Muscle of leg (tissue), 11 donors: ENCODE results near the gene STXBP5L. TPM values are rescaled to one million over a fixed set of nuclear protein-coding genes. Genes with fewer than 3 reads are reported as not detected.

Experiments
- DNase-seq: peaks from one replicate; pipeline ENCODE4 v3.0.0; 2013
- H3K27ac ChIP-seq: one replicate; pipeline ENCODE4 v1.5.1; 2013; ENCODE audit warnings: mild to moderate bottlenecking, low read length, control low read depth
- H3K27me3 ChIP-seq: one replicate; pipeline ENCODE4 v1.6.1; 2013; ENCODE audit warnings: low read length; ENCODE audit not compliant: control insufficient read depth, insufficient read depth
- H3K36me3 ChIP-seq: one replicate; pipeline ENCODE4 v1.6.1; 2013; ENCODE audit warnings: low read length; ENCODE audit not compliant: control insufficient read depth, insufficient read depth
- H3K4me1 ChIP-seq: one replicate; pipeline ENCODE4 v1.6.1; 2013; ENCODE audit warnings: low read length; ENCODE audit not compliant: control insufficient read depth, insufficient read depth
- H3K4me3 ChIP-seq: one replicate; pipeline ENCODE4 v1.5.1; 2013; ENCODE audit warnings: low read length, control low read depth
- H3K9me3 ChIP-seq: replicated peaks from 2 replicates; pipeline ENCODE4 v1.6.1; 2013; ENCODE audit warnings: low read depth, low read length; ENCODE audit not compliant: control insufficient read depth
- WGBS: methylation state at CpG from one replicate; pipeline ENCODE4 v1.1.5; 2013; ENCODE audit warnings: missing lambda C conversion rate; ENCODE audit not compliant: insufficient coverage; 5-methylcytosine and 5-hydroxymethylcytosine counted together
- polyA plus RNA-seq, 8 donors: library from polyadenylated mRNA; unstranded; fragments of 120-200 nt; gene quantifications; one replicate each; pipeline versions ENCODE4 v1.2.1 to v1.2.3, GENCODE V29; 2013; ENCODE audit warnings: inconsistent platforms in 1 of 8, low replicate concordance in 1 of 8; ENCODE audit not compliant: insufficient read length in 8 of 8, insufficient read depth in 1 of 8
- total RNA-seq: library from RNA; stranded (reverse); fragments of 120-200 nt; gene quantifications from one replicate; pipeline ENCODE4 v1.2.4, GENCODE V29; 2013

STXBP5L gene
- total and polyA plus RNA-seq, 9 donors = under 0.01 to 0.09 (median 0.01) TPM; not detected in 1

DNA sequence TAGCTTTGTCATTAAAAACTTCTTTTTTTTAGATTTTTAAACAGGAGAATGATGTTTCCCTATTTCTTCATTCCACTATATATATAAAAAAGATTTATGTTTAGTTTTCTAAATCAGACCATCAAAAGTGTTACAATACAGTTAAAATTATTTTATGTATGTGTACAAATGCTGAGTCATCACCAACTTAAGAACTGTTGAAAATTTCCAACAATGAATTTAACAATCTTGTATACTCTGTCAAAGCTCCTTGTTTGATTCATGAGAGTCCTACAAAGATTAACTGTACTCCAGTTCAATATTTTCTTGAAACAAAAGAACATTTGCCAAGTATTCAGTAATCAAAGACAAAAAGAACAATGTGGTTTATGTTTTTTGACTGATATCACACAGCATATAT lies 555.7 kb downstream of the STXBP5L start:
- Histone ChIP-seq H3K27me3 (no peaks in the 10 kb centered on the region), H3K4me1 (no peaks in the 10 kb centered on the region), H3K36me3 (peaks cover 7% of the 10 kb centered on the region), H3K4me3 (no peak overlapping the region), H3K9me3 (no peaks in the 10 kb centered on the region), H3K27ac (no peak overlapping the region)
- no peak for DNase-seq

DNA sequence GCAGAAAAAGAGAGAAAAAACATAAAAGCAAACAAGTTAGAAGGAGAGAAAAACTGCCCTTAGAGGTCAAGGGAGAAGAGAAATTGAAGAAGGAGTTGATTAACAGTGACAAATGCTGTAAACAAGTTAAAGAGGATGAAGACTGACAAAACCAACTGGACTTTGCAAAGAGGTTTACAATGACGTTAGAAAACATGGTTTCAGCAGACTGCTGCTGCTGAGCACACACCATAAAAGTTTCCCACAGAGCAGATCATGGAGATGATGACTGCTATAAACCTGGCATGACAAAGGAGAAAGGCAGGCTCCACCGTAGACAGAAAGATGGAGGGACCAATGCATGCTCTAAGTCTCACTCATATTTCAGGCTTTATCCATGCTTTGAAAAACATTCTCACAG lies 559.1 kb downstream of the STXBP5L start:
- WGBS = 60% methylated on average over 1 of the region's 2 CpGs
- Histone ChIP-seq H3K36me3 (peaks cover 7% of the 10 kb centered on the region), H3K4me3 (no peak overlapping the region), H3K9me3 (no peaks in the 10 kb centered on the region), H3K27ac (no peak overlapping the region), H3K27me3 (no peaks in the 10 kb centered on the region), H3K4me1 (no peaks in the 10 kb centered on the region)
- DNase-seq = no peak

DNA sequence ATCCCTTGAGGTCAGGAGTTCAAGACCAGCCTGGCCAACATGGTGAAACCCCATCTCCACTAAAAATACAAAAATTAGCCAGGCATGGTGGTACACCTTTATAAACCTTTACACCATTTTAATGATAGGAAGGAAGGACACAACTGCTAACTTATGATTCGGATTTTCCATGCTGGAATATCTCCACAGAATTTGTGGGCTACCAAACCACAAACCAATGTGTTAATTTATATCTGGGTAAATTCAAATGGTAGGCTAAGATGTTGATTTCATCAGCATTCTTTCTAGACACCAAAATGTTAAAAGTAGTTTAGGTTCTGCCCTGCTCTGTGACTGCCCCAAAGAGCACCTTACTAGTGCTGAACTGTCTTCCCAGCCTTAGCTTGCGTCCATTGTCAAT lies 565.0 kb downstream of the STXBP5L start:
- Histone ChIP-seq H3K36me3 (peaks cover 6% of the 10 kb centered on the region), H3K4me3 (no peak overlapping the region), H3K4me1 (no peaks in the 10 kb centered on the region), H3K27me3 (no peaks in the 10 kb centered on the region), H3K27ac (no peak overlapping the region), H3K9me3 (no peaks in the 10 kb centered on the region)
- no CpG with 5 or more reads among the region's 2 CpGs for WGBS
- no peak for DNase-seq

Other genes starting within 250 kb of the STXBP5L start
- 0.09 TPM for gene HGD, start 226.0 kb upstream of the STXBP5L start, total RNA-seq
- 1 to 10 TPM in 1 of 8 donors, under 1 TPM in 5, not detected in 2; 0.16 to 1.1 (median 0.47) TPM for gene HGD, start 226.0 kb upstream of the STXBP5L start, polyA plus RNA-seq
- gene RABL3, start 165.7 kb upstream of the STXBP5L start, total RNA-seq = 16.5 TPM
- 10 to 100 TPM; 14.7 to 23.0 (median 22.2) TPM for gene RABL3, start 165.7 kb upstream of the STXBP5L start, polyA plus RNA-seq
- 11.2 TPM for gene GTF2E1, start 165.5 kb upstream of the STXBP5L start, total RNA-seq
- gene GTF2E1, start 165.5 kb upstream of the STXBP5L start, polyA plus RNA-seq = 10 to 100 TPM in 5 of 8 donors, 1 to 10 TPM in 3; 8.5 to 11.3 (median 10.2) TPM